Cardiac fibroblast (primary cell): ENCODE results near the gene ZNF223.

Experiments used
- DNase-seq, 2 donors: peaks; one replicate each; pipeline versions ENCODE4 v3.0.0 to v3.0.0-alpha.2; 2010; ENCODE audit warnings: low read depth in 2 of 2
- H3K4me3 ChIP-seq, 2 donors: replicated peaks in 1 of 2; 1 replicate in 1 of 2; 2 replicates in 1 of 2; pipeline ENCODE4 v1.5.1; 2011; ENCODE audit warnings: low read depth in 2 of 2, low read length in 2 of 2, mild to moderate bottlenecking in 2 of 2, moderate library complexity in 1 of 2
- TF ChIP-seq, protein P1 (sequence below): IDR thresholded peaks from one replicate; pipeline ENCODE4 v1.5.1; 2011; ENCODE audit warnings: low read depth, mild to moderate bottlenecking, low read length, inconsistent platforms

The ZNF223 gene

DNA sequence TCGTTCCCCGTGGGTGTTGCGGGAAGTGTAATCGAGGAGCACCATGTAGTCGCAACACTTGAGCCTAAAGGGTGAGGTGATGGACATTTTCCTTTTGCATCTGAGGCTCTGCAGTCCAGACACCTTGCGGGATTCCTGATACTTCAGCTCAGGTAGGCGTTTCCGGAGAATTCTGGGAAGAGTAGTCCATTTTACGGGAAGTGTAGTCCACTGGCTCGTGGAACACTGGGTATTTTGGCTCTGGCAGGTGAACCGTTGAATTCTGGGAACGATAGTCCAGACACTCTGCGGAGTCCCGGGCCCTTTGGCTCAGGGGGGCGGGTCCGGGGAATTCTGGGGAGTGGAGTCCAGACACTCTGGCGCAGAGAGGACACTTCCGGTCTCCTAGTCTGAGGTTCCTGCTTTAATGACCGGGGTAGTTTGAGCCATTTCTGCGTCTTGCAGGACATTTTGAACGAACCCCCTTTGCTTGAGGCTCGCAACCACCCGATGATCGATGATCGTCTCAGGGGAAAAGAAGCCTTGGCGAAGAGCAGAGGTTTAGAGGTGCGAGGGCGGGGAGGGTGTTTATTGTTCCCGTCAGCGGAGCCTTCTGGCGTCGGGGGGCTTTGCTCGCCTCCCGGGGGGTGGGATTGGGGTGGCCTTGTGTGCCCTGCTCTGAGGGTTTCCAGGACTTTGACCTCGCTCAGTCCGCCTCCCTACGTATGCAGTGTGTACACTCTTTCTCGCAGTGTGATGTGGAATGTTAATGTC is at the start of gene ZNF223:
ZNF223 (plus strand) TSS at position 387 of the 753 bp plus-strand sequence. CDS start 3,141 bp downstream, outside the sequence.
- DNase-seq: peak; percentile 92 to 95
- H3K4me3 ChIP-seq: peak within 1 kb of the TSS; percentile 90 to 95
- TF ChIP-seq, protein P1, sequence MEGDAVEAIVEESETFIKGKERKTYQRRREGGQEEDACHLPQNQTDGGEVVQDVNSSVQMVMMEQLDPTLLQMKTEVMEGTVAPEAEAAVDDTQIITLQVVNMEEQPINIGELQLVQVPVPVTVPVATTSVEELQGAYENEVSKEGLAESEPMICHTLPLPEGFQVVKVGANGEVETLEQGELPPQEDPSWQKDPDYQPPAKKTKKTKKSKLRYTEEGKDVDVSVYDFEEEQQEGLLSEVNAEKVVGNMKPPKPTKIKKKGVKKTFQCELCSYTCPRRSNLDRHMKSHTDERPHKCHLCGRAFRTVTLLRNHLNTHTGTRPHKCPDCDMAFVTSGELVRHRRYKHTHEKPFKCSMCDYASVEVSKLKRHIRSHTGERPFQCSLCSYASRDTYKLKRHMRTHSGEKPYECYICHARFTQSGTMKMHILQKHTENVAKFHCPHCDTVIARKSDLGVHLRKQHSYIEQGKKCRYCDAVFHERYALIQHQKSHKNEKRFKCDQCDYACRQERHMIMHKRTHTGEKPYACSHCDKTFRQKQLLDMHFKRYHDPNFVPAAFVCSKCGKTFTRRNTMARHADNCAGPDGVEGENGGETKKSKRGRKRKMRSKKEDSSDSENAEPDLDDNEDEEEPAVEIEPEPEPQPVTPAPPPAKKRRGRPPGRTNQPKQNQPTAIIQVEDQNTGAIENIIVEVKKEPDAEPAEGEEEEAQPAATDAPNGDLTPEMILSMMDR: no peak

DNA sequence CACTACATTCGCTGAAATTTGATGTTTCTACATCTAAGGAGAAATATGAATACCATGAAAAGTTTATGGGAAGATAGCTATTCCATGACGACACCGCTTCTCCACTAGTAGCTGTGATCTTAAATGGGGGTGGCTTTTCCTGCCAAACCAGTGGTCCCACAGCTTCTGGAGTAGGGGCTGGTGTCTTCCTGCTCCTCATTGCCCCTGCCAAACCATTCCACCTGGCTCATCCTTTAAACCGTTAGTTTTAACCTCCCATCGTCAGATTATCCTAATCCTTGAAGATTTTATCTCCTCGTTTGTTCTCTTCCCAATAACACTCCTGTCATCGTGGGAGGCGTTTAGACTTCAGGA is 49.6 kb upstream of the ZNF223 start:
- DNase-seq: peak; percentile 5 to 24
- TF ChIP-seq, protein P1: no peak

DNA sequence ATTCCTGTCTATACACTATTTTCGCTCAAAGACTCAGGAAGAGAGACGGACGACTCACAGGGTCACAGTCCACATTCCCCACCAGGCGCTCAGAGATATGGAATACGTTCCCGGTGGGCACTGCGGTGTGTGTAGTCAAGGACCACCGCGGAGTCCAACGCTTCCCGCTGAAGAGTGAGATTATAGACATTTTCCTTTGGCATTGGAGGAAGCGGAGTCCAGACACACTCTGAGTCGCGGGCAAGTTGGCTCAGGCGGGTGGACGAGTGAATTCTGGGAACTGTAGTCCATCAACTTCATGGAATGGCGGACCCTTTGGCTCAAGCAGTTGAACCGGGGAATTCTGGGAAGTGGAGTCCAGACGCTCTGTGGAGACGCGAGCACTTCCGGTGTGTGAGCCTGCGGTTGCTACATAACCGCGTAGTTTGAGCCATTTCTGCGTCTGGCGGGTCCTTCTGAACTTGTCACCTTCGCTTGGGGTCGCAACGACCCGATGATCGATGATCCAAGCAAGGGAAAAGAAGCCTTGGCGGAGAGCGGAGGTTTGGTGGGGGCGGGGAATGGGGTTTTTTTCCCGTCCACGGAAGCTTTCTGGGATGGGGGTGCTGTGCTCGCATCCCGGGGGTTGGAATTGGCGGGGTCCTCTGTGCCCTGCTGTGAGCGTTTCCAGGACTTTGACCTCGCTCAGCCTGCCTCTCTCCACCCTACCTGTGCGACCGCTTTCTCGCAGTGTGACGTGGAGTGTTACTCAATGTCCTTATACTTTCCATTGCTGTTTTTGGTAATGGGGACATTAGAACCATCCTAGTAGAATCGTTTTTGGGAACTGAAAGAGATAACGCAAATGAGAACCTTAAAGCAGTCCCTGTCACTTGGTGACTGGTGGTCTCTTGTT is 49.0 kb upstream of the ZNF223 start, which contains the start of gene ZNF230:
ZNF230 (plus strand) TSS at position 392 of the 895 bp plus-strand sequence. CDS start 4,122 bp downstream, outside the sequence.
- DNase-seq: peak; percentile 96 to 97
- peak within 1 kb of the TSS; percentile 71 to 73 for H3K4me3 ChIP-seq
- TF ChIP-seq, protein P1: no peak

More for the DNA sequence above, 49.6 kb upstream of the ZNF223 start:
- H3K4me3 ChIP-seq: peak overlapping the region; percentile 71 to 73

DNA sequence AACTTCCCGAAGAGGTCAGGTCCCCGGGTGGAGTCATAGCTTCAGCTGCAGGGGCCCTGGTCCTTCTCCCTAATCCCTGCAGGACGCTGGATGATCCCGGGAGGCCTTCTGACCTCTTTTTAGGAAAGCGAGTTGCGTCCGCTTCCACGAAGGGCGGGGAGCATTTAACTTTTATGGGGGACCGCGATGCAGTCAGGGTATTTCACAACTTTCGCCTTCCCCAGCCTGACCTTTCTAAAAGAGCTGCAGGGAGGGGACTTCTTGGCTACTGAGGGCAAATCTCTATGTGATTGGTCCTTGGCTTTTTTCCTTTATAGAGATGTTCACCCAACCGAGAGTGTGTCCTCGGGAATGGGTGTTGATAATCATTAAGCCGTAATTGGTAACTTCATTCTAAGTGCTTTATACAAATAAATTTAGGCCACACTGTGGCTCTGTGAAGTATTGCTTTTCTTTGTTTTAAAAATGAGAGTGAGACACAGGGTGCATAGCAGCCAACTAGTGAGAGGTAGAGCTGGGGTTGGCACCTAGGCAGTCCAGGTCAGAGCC is 48.3 kb upstream of the ZNF223 start:
- TF ChIP-seq, protein P1: no peak
- peak; percentile 10 to 14 for DNase-seq
- peak overlapping the region; percentile 71 to 73 for H3K4me3 ChIP-seq

DNA sequence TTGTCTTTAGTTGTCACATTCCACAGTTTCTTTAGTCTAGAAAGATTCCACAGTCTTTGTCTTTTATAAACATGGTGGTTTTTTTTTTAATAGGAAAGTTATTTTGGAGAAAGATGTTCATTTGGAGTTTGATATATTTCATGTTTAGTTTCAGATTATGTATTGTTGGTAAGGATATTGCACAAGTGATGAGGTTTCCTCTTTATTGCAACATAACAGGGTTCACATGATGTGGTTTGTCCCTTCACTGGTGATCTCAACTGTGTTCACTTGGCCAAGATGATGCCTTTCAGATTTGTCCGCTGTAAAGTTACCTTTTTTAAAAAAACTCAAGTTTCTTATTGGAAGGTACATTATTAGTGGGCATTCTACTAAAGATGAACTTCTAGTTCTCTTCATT is 45.9 kb upstream of the ZNF223 start:
- TF ChIP-seq, protein P1: no peak

DNA sequence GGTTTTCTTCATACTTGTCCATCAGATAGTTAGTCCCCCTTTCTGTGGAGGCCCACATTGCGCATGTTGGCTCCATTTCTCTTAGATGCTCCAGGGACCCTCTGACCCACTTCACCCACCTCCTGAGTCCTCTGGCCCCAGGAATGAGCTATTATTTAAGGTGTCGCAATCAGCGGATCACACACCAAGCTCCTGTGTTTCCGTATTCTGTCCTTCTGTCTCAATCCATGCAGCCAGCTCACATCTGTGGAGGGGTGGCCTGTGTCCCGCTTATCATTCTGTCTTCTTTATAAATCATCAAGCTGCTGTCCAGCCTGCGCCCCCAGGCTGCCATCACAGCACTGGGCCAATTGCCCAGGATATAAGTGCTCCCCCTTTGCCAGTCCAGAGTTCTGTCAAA is 44.4 kb upstream of the ZNF223 start:
- DNase-seq: no peak
- no peak overlapping the region for H3K4me3 ChIP-seq
- TF ChIP-seq, protein P1: no peak

More for the DNA sequence above, 45.9 kb upstream of the ZNF223 start:
- DNase-seq: peak; percentile 51 to 76
- no peak overlapping the region for H3K4me3 ChIP-seq
